WERI-Rb-1 (cell line): Measurements from ENCODE around the gene WDR5.

Experiments
- DNase-seq: peaks from one replicate; pipeline ENCODE4 v3.0.0-alpha.2; 2020
- H3K27ac ChIP-seq: fragments of 250-450 bp; sonication (Bioruptor Pico); 2 replicates; pipeline ENCODE4 v1.5.1; 2020; ENCODE audit warnings: mild to moderate bottlenecking, moderate library complexity
- H3K27me3 ChIP-seq: fragments of 250-450 bp; sonication (Bioruptor Pico); 2 replicates; pipeline ENCODE4 v1.5.1; 2021; ENCODE audit warnings: mild to moderate bottlenecking, low read depth, moderate library complexity; ENCODE audit not compliant: insufficient read depth, severe bottlenecking
- H3K36me3 ChIP-seq: fragments of 250-450 bp; sonication (Bioruptor Pico); 2 replicates; pipeline ENCODE4 v1.5.1; 2020; ENCODE audit warnings: mild to moderate bottlenecking, moderate library complexity
- H3K4me3 ChIP-seq: 2 replicates; pipeline ENCODE4 v1.5.1; 2011; ENCODE audit warnings: low read depth, mild to moderate bottlenecking, control low read depth, low read length
- H3K9me3 ChIP-seq: fragments of 250-450 bp; sonication (Bioruptor Pico); 2 replicates; pipeline ENCODE4 v1.5.1; 2021; ENCODE audit warnings: mild to moderate bottlenecking, moderate library complexity; ENCODE audit not compliant: severe bottlenecking
- CTCF ChIP-seq: IDR thresholded peaks from 2 replicates; pipeline ENCODE4 v1.5.1; 2011; ENCODE audit warnings: low read depth, mild to moderate bottlenecking, control low read depth, inconsistent platforms, low read length

WDR5 gene

GRCh38 chr9:134198791-134199190 is 62.9 kb downstream of the WDR5 start:
- Histone ChIP-seq H3K36me3 (no peaks in the 10 kb centered on the region), H3K9me3 (no peaks in the 10 kb centered on the region), H3K27ac (no peak overlapping the region), H3K4me3 (no peak overlapping the region), H3K27me3 (no peaks in the 10 kb centered on the region)
- no peak for DNase-seq
- TF ChIP-seq CTCF = no peak

- Histone ChIP-seq H3K27ac (no peak overlapping the region), H3K9me3 (no peaks in the 10 kb centered on the region), H3K4me3 (no peak overlapping the region), H3K27me3 (no peaks in the 10 kb centered on the region), H3K36me3 (no peaks in the 10 kb centered on the region)
- no peak for TF ChIP-seq CTCF
- DNase-seq = no peak
Measured at GRCh38 chr9:134200730-134201129, 64.8 kb downstream of the WDR5 start.

GRCh38 chr9:134203224-134203623 is 67.3 kb downstream of the WDR5 start:
- H3K27me3 ChIP-seq = no peaks in the 10 kb centered on the region
- H3K36me3 ChIP-seq = no peaks in the 10 kb centered on the region
- no peak for DNase-seq
- H3K27ac ChIP-seq = no peak overlapping the region
- no peak overlapping the region for H3K4me3 ChIP-seq
- TF ChIP-seq CTCF = no peak
- H3K9me3 ChIP-seq = no peaks in the 10 kb centered on the region

GRCh38 chr9:134204041-134204440 is 68.2 kb downstream of the WDR5 start:
- Histone ChIP-seq H3K27me3 (no peaks in the 10 kb centered on the region), H3K36me3 (no peaks in the 10 kb centered on the region), H3K4me3 (no peak overlapping the region), H3K9me3 (no peaks in the 10 kb centered on the region), H3K27ac (no peak overlapping the region)
- no peak for TF ChIP-seq CTCF
- no peak for DNase-seq

- H3K27me3 ChIP-seq = no peaks in the 10 kb centered on the region
- no peak overlapping the region for H3K4me3 ChIP-seq
- no peaks in the 10 kb centered on the region for H3K36me3 ChIP-seq
- DNase-seq = no peak
- no peak overlapping the region for H3K27ac ChIP-seq
- H3K9me3 ChIP-seq = no peaks in the 10 kb centered on the region
- no peak for TF ChIP-seq CTCF
Measured at GRCh38 chr9:134204991-134205578, 69.2 kb downstream of the WDR5 start.

GRCh38 chr9:134205672-134206310 is 69.9 kb downstream of the WDR5 start:
- no peak for TF ChIP-seq CTCF
- no peak for DNase-seq
- H3K27ac ChIP-seq = no peak overlapping the region
- no peaks in the 10 kb centered on the region for H3K9me3 ChIP-seq
- no peaks in the 10 kb centered on the region for H3K27me3 ChIP-seq
- no peaks in the 10 kb centered on the region for H3K36me3 ChIP-seq
- no peak overlapping the region for H3K4me3 ChIP-seq
